ENCODE measurements around the gene USP36.

DNA sequence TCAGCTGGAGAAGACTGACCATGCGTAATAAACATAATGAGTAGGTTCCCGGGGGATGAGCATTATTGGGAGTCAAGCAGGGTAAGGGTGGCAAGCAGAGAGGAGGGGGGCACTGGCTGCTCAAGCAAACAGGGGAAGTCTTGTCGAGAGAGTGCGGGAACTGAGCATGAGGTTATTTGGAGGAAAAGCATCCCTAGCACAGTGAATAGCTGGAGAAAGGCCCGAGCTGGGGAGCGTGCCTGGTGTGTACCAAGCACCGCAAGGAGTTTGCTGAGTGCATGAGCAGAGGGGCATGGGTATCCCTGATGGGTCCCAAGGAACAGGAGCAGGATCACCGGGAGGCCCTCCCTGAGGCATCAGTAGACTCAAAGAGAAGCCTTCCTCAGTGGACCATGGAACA is 75.7 kb downstream of the USP36 start:
- TF ChIP-seq, protein P1, sequence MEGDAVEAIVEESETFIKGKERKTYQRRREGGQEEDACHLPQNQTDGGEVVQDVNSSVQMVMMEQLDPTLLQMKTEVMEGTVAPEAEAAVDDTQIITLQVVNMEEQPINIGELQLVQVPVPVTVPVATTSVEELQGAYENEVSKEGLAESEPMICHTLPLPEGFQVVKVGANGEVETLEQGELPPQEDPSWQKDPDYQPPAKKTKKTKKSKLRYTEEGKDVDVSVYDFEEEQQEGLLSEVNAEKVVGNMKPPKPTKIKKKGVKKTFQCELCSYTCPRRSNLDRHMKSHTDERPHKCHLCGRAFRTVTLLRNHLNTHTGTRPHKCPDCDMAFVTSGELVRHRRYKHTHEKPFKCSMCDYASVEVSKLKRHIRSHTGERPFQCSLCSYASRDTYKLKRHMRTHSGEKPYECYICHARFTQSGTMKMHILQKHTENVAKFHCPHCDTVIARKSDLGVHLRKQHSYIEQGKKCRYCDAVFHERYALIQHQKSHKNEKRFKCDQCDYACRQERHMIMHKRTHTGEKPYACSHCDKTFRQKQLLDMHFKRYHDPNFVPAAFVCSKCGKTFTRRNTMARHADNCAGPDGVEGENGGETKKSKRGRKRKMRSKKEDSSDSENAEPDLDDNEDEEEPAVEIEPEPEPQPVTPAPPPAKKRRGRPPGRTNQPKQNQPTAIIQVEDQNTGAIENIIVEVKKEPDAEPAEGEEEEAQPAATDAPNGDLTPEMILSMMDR (IDR thresholded peaks at IDR 0.05), result no peak
- TF ChIP-seq POLR2A (IDR thresholded peaks at IDR 0.05), result no peak

All from uterus (tissue), 2 donors.